ENCODE data around the gene TRMU.

Gene TRMU

DNA sequence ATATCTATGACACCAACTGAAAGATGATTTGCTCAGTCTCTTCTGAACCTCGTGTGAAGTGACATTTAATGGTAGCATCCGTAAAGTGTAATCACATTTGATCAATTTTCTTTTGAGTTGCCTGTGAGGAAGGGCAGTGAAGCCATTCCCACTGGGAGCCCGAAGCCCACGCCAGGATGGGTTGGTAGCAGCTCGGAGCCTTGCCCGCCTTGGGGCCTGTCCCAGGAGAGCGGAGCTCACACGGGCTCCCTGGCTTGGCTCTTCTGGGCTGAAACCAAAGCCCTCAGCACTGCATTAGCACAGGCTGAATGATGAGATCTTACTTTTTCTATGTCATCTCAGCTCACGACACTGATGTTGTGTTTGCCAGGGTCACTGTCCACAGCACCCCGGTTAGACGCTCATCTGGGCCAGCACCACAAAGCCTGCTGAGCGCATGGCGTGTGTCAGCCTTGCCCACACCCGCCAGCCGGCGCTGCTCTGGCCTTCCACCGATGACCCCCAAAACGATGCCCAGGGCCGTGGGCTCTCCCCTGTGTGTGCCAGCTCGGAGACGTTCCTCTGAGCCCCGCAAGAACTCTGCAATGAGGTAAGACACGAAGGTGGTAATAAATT, 9.3 kb upstream of the TRMU start:
- H3K4me3 ChIP-seq (ENCODE audit: low read length), result no peak overlapping the region
- H3K4me1 ChIP-seq (ENCODE audit: control insufficient read depth, insufficient read depth, low read length), result no peaks in the 10 kb centered on the region
- DNase-seq (ENCODE audit: low read depth), result no peak
- no peaks in the 10 kb centered on the region for H3K27me3 ChIP-seq (replicated peaks; ENCODE audit: control insufficient read depth, insufficient read depth, low read length)
- no peaks in the 10 kb centered on the region for H3K36me3 ChIP-seq (ENCODE audit: control insufficient read depth, insufficient read depth, low read length, severe bottlenecking)
- H3K9ac ChIP-seq (ENCODE audit: low read length), result no peak overlapping the region
- H3K9me3 ChIP-seq (ENCODE audit: control insufficient read depth, low read length), result no peaks in the 10 kb centered on the region

DNA sequence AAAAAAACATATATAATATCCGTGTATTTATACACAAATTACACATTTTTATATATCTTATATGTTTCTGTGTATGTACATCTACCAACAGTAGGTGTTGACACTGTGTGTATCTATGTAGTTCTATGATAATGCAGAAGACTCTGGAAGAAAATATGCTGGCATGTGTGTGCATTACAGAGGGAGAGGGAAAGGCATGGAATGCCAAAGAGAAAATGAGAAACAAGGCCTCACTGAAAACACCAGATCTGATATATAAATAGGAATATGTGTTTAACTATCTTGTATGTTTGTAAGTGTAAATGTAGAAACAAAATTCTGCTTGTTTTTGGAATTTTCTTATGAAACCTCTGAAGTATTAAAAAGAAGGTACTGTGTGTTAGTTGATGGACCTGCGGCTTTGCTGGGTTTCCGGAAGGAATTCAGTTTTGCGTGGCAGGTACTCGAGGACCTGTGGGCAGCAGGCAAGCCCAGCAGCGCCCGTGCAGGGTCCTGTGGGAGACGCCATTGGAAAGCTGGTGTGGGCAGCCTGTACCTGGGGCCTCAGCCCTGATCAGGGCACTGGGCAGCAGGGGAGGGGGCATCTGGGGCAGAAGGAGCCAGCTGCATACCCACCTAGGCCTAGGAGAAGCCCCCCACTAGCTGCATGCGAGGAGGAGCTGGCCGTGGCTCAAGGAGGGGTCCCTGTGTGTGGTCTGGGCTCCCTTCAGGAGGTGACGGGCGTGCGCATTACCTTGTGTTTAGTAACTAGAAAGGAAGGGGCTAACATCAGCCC, 7.6 kb upstream of the TRMU start:
- H3K36me3 ChIP-seq (ENCODE audit: control insufficient read depth, insufficient read depth, low read length, severe bottlenecking), result no peaks in the 10 kb centered on the region
- H3K9me3 ChIP-seq (ENCODE audit: control insufficient read depth, low read length), result no peaks in the 10 kb centered on the region
- H3K4me1 ChIP-seq (ENCODE audit: control insufficient read depth, insufficient read depth, low read length), result no peaks in the 10 kb centered on the region
- H3K9ac ChIP-seq (ENCODE audit: low read length), result no peak overlapping the region
- H3K4me3 ChIP-seq (ENCODE audit: low read length), result no peak overlapping the region
- DNase-seq (ENCODE audit: low read depth), result no peak
- no peaks in the 10 kb centered on the region for H3K27me3 ChIP-seq (replicated peaks; ENCODE audit: control insufficient read depth, insufficient read depth, low read length)

DNA sequence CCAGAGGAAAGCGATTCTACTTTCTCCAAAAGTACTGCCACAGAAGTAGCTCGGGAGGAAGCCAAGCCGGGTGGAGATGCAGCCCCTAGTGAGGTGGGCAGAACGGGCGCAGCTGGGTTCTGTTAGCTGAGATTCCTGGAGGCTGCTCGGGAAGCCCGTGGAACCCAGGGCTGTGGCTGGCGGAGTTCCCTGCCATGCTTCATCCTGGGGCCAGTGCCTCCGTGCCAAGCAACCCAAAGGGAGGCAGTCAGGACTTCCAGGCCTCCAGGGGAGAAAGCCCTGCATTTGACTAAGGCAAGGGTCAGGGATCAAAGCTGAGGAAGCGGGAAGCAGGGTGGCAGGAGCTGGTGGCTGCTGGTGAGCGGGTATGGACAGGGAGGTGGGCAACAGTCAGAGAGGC, 6.7 kb upstream of the TRMU start:
- H3K4me1 ChIP-seq (ENCODE audit: control insufficient read depth, insufficient read depth, low read length), result no peaks in the 10 kb centered on the region
- H3K9ac ChIP-seq (ENCODE audit: low read length), result no peak overlapping the region
- no peaks in the 10 kb centered on the region for H3K36me3 ChIP-seq (ENCODE audit: control insufficient read depth, insufficient read depth, low read length, severe bottlenecking)
- H3K4me3 ChIP-seq (ENCODE audit: low read length), result no peak overlapping the region
- DNase-seq (ENCODE audit: low read depth), result no peak
- H3K27me3 ChIP-seq (replicated peaks; ENCODE audit: control insufficient read depth, insufficient read depth, low read length), result no peaks in the 10 kb centered on the region
- no peaks in the 10 kb centered on the region for H3K9me3 ChIP-seq (ENCODE audit: control insufficient read depth, low read length)

DNA sequence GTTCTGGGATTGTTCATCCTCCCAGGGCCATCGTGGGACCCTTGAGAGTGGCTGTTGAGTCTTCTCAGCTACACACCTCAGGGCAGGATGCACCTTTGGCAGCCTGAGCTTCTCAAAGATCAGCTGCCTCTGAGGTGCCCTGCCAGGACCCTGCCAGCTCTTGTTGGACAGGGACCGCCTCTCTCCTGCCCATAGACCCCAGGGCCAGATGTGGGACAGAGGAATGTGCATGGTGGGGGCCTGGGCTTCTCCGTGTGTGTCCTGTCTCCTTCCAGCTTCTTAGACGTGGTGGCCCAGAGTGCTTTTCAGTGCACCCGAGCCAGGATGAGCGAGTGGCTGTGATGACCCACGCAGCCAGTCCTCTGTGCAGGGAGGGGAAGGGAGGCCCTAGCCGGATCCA, 5.9 kb upstream of the TRMU start:
- H3K27me3 ChIP-seq (replicated peaks; ENCODE audit: control insufficient read depth, insufficient read depth, low read length), result no peaks in the 10 kb centered on the region
- H3K9me3 ChIP-seq (ENCODE audit: control insufficient read depth, low read length), result no peaks in the 10 kb centered on the region
- no peak for DNase-seq (ENCODE audit: low read depth)

DNA sequence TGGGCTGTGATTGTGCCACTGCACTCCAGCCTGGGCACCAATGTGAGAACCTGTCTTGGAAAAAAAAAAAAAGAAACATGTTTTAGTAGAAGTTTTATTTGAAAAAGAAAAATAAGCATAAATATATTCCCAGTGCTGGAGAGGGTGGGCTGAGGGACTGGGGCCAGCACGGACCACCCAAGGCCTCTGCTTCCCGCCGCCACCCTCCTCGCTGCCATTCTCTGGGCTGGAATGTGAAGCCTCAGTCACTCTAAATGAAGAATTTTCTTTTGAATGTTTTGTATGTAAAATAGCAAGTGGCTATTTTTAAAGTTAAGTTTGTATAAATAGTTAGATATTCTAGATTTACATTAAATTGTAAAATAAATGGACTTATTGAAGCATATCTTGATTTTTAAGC, 5.1 kb upstream of the TRMU start:
- Histone ChIP-seq H3K4me1 (ENCODE audit: control insufficient read depth, insufficient read depth, low read length) (no peaks in the 10 kb centered on the region), H3K36me3 (ENCODE audit: control insufficient read depth, insufficient read depth, low read length, severe bottlenecking) (no peaks in the 10 kb centered on the region), H3K27me3 (replicated peaks; ENCODE audit: control insufficient read depth, insufficient read depth, low read length) (no peaks in the 10 kb centered on the region), H3K9me3 (ENCODE audit: control insufficient read depth, low read length) (no peaks in the 10 kb centered on the region), H3K9ac (ENCODE audit: low read length) (no peak overlapping the region), H3K4me3 (ENCODE audit: low read length) (no peak overlapping the region)
- DNase-seq (ENCODE audit: low read depth), result no peak

More for the DNA sequence above, 5.9 kb upstream of the TRMU start:
- H3K4me1 ChIP-seq (ENCODE audit: control insufficient read depth, insufficient read depth, low read length), result no peaks in the 10 kb centered on the region
- H3K4me3 ChIP-seq (ENCODE audit: low read length), result no peak overlapping the region
- H3K36me3 ChIP-seq (ENCODE audit: control insufficient read depth, insufficient read depth, low read length, severe bottlenecking), result no peaks in the 10 kb centered on the region
- H3K9ac ChIP-seq (ENCODE audit: low read length), result no peak overlapping the region

DNA sequence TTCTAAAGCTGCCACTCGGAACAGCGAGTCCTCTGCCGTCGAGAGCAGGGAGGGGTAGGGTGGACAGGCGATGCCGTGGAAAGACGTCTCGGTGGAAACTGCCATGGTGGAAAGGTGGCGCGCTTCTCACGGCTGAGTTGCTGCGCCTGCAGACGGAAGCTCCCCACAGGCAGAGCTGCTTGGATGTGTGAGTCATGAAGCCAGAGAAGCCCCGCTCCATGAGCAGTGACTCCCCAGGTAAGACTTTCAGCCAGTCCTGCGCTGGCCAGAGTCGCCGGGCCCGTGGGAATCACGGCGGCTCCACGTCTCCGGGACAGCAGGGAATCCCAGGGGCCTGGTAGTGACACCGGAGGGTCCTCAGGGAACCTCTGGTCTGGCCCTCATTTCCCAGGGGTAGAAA, 4.0 kb upstream of the TRMU start:
- no peak for DNase-seq (ENCODE audit: low read depth)
- Histone ChIP-seq H3K36me3 (ENCODE audit: control insufficient read depth, insufficient read depth, low read length, severe bottlenecking) (no peaks in the 10 kb centered on the region), H3K4me1 (ENCODE audit: control insufficient read depth, insufficient read depth, low read length) (peaks cover 1% of the 10 kb centered on the region)

DNA sequence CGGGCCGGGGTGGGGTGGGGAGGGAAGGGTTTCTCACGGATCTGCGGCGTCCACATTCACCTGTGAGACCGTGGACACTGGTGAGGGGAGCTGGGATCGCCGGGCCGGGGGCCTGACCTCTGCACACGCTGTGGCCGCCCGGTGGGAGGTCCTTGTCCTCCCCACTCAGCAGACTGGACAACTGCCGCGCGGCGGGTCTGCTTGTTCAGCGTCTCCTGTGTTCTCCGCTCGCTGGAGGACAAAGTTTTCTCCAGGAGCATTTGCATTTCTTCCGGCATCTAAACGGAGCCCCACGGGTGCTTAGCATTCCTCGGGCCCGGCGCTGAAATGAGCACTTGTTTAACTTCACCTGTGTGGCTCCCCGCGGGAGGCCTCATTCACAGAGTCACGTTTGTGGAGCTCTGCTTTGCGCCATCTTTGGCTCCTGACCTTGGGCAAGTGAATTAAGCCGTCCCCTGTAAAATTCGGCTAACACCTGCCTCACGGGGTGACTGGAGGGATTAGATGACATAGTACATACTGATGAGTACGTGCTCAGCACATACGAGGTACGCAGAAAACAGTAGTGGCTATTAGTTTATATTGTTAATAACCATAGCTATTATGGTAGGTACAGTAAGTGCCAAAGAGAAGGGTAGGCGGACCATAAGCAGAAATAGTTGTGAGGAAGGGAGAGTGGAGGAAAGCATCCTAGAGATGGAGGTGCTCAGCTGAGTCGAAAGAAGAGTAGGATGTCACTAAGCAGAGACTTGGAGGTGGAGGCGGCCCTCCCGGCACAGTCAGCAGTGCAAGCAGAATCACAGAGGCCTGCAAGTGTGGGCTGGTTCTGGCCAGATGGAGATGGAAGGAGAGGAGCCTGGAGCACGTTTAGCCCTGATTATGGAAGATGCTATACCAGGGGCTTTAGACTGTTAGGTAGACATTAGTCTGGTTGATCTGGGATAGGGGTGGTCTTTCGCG, 885 bp downstream of the TRMU start:
- Histone ChIP-seq H3K9ac (ENCODE audit: low read length) (peak overlapping the region; percentile 96), H3K27me3 (replicated peaks; ENCODE audit: control insufficient read depth, insufficient read depth, low read length) (no peaks in the 10 kb centered on the region), H3K4me1 (ENCODE audit: control insufficient read depth, insufficient read depth, low read length) (peaks cover 15% of the 10 kb centered on the region), H3K36me3 (ENCODE audit: control insufficient read depth, insufficient read depth, low read length, severe bottlenecking) (peaks cover 36% of the 10 kb centered on the region), H3K9me3 (ENCODE audit: control insufficient read depth, low read length) (no peaks in the 10 kb centered on the region), H3K4me3 (ENCODE audit: low read length) (peak overlapping the region; percentile 96)
- peak; percentile 46 for DNase-seq (ENCODE audit: low read depth)

More for the DNA sequence above, 4.0 kb upstream of the TRMU start:
- H3K27me3 ChIP-seq (replicated peaks; ENCODE audit: control insufficient read depth, insufficient read depth, low read length), result no peaks in the 10 kb centered on the region
- no peak overlapping the region for H3K9ac ChIP-seq (ENCODE audit: low read length)
- H3K9me3 ChIP-seq (ENCODE audit: control insufficient read depth, low read length), result no peaks in the 10 kb centered on the region
- no peak overlapping the region for H3K4me3 ChIP-seq (ENCODE audit: low read length)

DNA sequence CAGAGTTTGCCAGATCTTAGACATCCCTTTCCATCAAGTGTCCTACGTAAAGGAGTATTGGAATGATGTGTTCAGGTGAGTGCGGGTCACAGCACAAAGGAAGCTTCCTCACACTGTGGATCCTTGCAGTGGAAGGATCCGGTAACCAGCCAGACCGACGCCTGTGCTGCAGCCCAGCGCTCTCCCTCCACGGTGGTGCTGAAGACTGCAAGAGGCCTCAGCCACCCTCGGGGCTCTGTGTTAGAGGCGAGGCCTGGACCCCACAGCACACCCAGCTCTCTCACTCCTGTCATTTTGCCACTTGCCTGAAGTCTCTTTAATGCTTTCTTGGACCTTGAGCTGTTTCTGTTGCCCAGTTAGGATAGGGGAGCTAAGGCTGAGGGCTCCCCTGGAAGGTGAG, 2.4 kb downstream of the TRMU start:
- no peak overlapping the region for H3K9ac ChIP-seq (ENCODE audit: low read length)
- no peaks in the 10 kb centered on the region for H3K27me3 ChIP-seq (replicated peaks; ENCODE audit: control insufficient read depth, insufficient read depth, low read length)
- no peak for DNase-seq (ENCODE audit: low read depth)
- H3K4me1 ChIP-seq (ENCODE audit: control insufficient read depth, insufficient read depth, low read length), result peaks cover 15% of the 10 kb centered on the region
- peaks cover 50% of the 10 kb centered on the region for H3K36me3 ChIP-seq (ENCODE audit: control insufficient read depth, insufficient read depth, low read length, severe bottlenecking)
- H3K4me3 ChIP-seq (ENCODE audit: low read length), result no peak overlapping the region
- H3K9me3 ChIP-seq (ENCODE audit: control insufficient read depth, low read length), result no peaks in the 10 kb centered on the region

DNA sequence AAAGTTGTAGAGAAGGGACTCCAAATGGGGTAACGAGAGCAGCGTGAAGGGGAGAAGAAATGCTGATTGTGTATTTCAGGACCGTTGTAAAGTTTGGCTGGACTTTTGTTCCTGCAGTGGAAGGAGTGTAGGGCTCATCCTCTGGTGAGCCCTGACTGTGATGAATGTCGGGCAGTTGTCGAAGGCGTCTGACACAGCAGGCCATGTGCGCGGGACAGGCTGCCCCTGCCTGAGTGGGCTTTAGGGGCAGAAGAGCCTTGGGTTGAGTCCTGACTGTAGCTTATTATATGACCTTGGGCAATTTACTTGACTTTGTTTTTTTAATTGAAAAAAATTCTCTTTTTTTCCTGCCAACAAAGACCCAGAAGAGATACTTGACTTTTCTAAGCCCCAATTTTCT, 3.1 kb downstream of the TRMU start:
- Histone ChIP-seq H3K4me3 (ENCODE audit: low read length) (no peak overlapping the region), H3K27me3 (replicated peaks; ENCODE audit: control insufficient read depth, insufficient read depth, low read length) (no peaks in the 10 kb centered on the region), H3K4me1 (ENCODE audit: control insufficient read depth, insufficient read depth, low read length) (peaks cover 15% of the 10 kb centered on the region), H3K36me3 (ENCODE audit: control insufficient read depth, insufficient read depth, low read length, severe bottlenecking) (peaks cover 58% of the 10 kb centered on the region), H3K9me3 (ENCODE audit: control insufficient read depth, low read length) (no peaks in the 10 kb centered on the region), H3K9ac (ENCODE audit: low read length) (no peak overlapping the region)
- no peak for DNase-seq (ENCODE audit: low read depth)

DNA sequence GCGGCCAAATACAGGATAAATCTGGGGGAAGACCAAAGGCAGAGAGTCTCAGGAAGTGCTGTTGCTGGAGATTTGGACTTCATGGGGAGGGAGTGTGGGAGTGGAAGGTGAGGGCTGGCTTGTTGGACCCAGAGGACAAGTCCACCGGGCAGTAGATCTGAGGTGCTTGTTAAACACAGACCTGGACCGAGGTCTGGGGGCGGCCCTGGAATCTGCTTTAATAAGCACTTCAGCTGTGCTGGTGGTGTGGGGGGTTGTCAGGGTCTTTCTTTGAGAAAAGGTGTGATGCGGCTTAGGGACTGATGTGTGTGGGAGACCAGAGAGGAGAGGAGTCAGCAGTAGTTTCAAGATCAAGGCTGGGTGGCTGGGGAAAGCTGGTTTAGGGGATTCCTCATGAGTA, 4.4 kb downstream of the TRMU start:
- H3K9ac ChIP-seq (ENCODE audit: low read length), result no peak overlapping the region
- H3K4me1 ChIP-seq (ENCODE audit: control insufficient read depth, insufficient read depth, low read length), result peaks cover 15% of the 10 kb centered on the region
- peaks cover 71% of the 10 kb centered on the region for H3K36me3 ChIP-seq (ENCODE audit: control insufficient read depth, insufficient read depth, low read length, severe bottlenecking)
- H3K9me3 ChIP-seq (ENCODE audit: control insufficient read depth, low read length), result no peaks in the 10 kb centered on the region
- no peak for DNase-seq (ENCODE audit: low read depth)
- H3K27me3 ChIP-seq (replicated peaks; ENCODE audit: control insufficient read depth, insufficient read depth, low read length), result no peaks in the 10 kb centered on the region
- H3K4me3 ChIP-seq (ENCODE audit: low read length), result no peak overlapping the region

DNA sequence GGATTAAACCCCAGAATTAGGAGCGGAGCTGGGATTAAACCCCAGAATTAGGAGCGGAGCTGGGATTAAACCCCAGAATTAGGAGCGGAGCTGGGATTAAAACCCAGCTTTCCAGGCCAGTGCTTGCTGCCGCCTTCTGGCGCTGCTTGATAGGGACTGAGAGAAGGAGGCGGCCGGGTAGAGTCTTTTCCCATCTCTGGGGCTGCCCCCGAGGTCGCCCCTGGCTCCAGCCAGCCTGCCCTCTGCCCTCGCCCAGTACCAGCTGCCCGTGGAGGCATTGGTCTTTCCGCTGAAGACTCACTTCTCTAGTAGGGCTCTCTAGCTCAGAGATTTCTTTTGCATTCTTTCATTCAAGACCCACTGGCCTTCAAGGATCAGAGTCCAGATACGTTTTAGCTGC, 5.2 kb downstream of the TRMU start:
- peaks cover 78% of the 10 kb centered on the region for H3K36me3 ChIP-seq (ENCODE audit: control insufficient read depth, insufficient read depth, low read length, severe bottlenecking)
- no peak overlapping the region for H3K9ac ChIP-seq (ENCODE audit: low read length)
- no peaks in the 10 kb centered on the region for H3K9me3 ChIP-seq (ENCODE audit: control insufficient read depth, low read length)
- H3K4me3 ChIP-seq (ENCODE audit: low read length), result no peak overlapping the region
- H3K27me3 ChIP-seq (replicated peaks; ENCODE audit: control insufficient read depth, insufficient read depth, low read length), result no peaks in the 10 kb centered on the region
- H3K4me1 ChIP-seq (ENCODE audit: control insufficient read depth, insufficient read depth, low read length), result peaks cover 15% of the 10 kb centered on the region
- DNase-seq (ENCODE audit: low read depth), result no peak
